HG02610 (cell line): Measurements from ENCODE around the gene TNNI3.
"Not testable (repeated sequence)": the region's sequence is repeated elsewhere in the genome, so short reads cannot be mapped to it uniquely, and the experiment has no call there.

Source experiments
- ATAC-seq: cut with Tn5 transposase; IDR thresholded peaks from one replicate; pipeline ENCODE4 v1.9.1; 2021; ENCODE audit warnings: mild to moderate bottlenecking, moderate library complexity; ENCODE audit not compliant: unreplicated experiment

Gene TNNI3

GRCh38 chr19:55173186-55173713, 15.7 kb upstream of the TNNI3 start:
- ATAC-seq: no peak

GRCh38 chr19:55172741-55173140, 15.2 kb upstream of the TNNI3 start:
- no peak for ATAC-seq

- not testable (repeated sequence) for ATAC-seq
Observed at GRCh38 chr19:55172318-55172717, 14.8 kb upstream of the TNNI3 start.

GRCh38 chr19:55171440-55171839, 13.9 kb upstream of the TNNI3 start:
- ATAC-seq: no peak

GRCh38 chr19:55169136-55169535, 11.6 kb upstream of the TNNI3 start:
- ATAC-seq: no peak

GRCh38 chr19:55166530-55167268, 9.2 kb upstream of the TNNI3 start, which contains the start of gene DNAAF3:
Gene DNAAF3, minus strand, starts transcription at chr19:55166613. Its CDS starts 200 bp downstream, at chr19:55166413.
- peak; percentile 71 for ATAC-seq

- no peak for ATAC-seq
Observed at GRCh38 chr19:55165952-55166529, 8.5 kb upstream of the TNNI3 start.

- ATAC-seq: no peak
Observed at GRCh38 chr19:55161571-55162322, 4.2 kb upstream of the TNNI3 start.

GRCh38 chr19:55160986-55161365, 3.4 kb upstream of the TNNI3 start:
- no peak for ATAC-seq

GRCh38 chr19:55160128-55160985, 2.8 kb upstream of the TNNI3 start:
- no peak for ATAC-seq

GRCh38 chr19:55158848-55159749, 1.6 kb upstream of the TNNI3 start:
- no peak for ATAC-seq

- no peak for ATAC-seq
Observed at GRCh38 chr19:55158423-55158822, 891 bp upstream of the TNNI3 start.

- no peak for ATAC-seq
Observed at GRCh38 chr19:55156202-55157063, 1.1 kb downstream of the TNNI3 start.

- ATAC-seq: not testable (repeated sequence)
Observed at GRCh38 chr19:55155784-55156183, 1.7 kb downstream of the TNNI3 start.

GRCh38 chr19:55153652-55154264, 3.8 kb downstream of the TNNI3 start:
- ATAC-seq: no peak

- ATAC-seq: no peak
Observed at GRCh38 chr19:55152017-55152416, 5.5 kb downstream of the TNNI3 start.

- ATAC-seq: no peak
Observed at GRCh38 chr19:55149078-55150003, 8.2 kb downstream of the TNNI3 start, which contains the start of gene TNNT1. Gene TNNT1, minus strand, starts transcription at chr19:55149206. Its CDS starts 2,049 bp downstream, at chr19:55147157.
